Left colon (tissue), 2 donors: ENCODE data around the gene TCF20. TPM values are rescaled to one million over a fixed set of nuclear protein-coding genes. Genes with fewer than 3 reads are reported as not detected.

Experiments
- ATAC-seq: fragments of 200-7000 bp; cut with Tn5 transposase; one replicate; pipeline ENCODE4 v1.9.1; 2020; ENCODE audit warnings: mild to moderate bottlenecking, moderate library complexity
- DNase-seq, 2 donors: peaks; one replicate each; pipeline ENCODE4 v3.0.0-alpha.2; 2020
- intact Hi-C, 2 donors: fragments of 100-400 bp; cut with DNase I in 1 of 2; cut with micrococcal nuclease in 1 of 2; formaldehyde crosslinking; loops; one replicate each; pipeline versions ENCODE4 v1.11.2 to v1.14.0; 2022; cut with DNase I, micrococcal nuclease
- total RNA-seq, 2 donors: library from RNA; stranded (reverse); fragmentation: NEBNext Ultra II Directional; extraction: Animal tissue kit (Norgen Biotek cat#: 25700); gene quantifications; one replicate each; pipeline ENCODE4 v1.2.1, GENCODE V29; 2021
- donor health status: DM: no; HTN: no; CAD: no.
- donor health status: DM: yes; HTN: yes; CAD: no.

TCF20 gene
- total RNA-seq, 2 donors from 2014 or later, result 49.4 to 54.9 TPM

- DNase-seq (no peak), ATAC-seq (peak; percentile 12)
- intact Hi-C loops, result no loop called here
Observed at GRCh38 chr22:42271906-42272305, 1.5 kb upstream of the TCF20 start.

GRCh38 chr22:42271191-42271813 is 849 bp upstream of the TCF20 start:
- DNase-seq (no peak), ATAC-seq (no peak)
- intact Hi-C loops, result no loop called here

- DNase-seq (no peak), ATAC-seq (peak; percentile 61)
- intact Hi-C loops, result no loop called here
Observed at GRCh38 chr22:42270176-42270509, 310 bp downstream of the TCF20 start.

GRCh38 chr22:42269432-42270175 is 849 bp downstream of the TCF20 start:
- peak; percentile 84 for DNase-seq
- peak; percentile 86 for ATAC-seq
- intact Hi-C loops, result no loop called here

GRCh38 chr22:42268852-42269410 is 1.5 kb downstream of the TCF20 start:
- DNase-seq (no peak), ATAC-seq (no peak)
- intact Hi-C loops, result no loop called here

- ATAC-seq (no peak), DNase-seq (no peak)
- intact Hi-C loops, result no loop called here
Observed at GRCh38 chr22:42265321-42265720, 5.1 kb downstream of the TCF20 start.

- ATAC-seq (no peak), DNase-seq (no peak)
- intact Hi-C loops, result no loop called here
Observed at GRCh38 chr22:42263944-42264343, 6.5 kb downstream of the TCF20 start.

GRCh38 chr22:42262964-42263363 is 7.5 kb downstream of the TCF20 start:
- DNase-seq, result no peak
- intact Hi-C loops, result no loop called here
- ATAC-seq, result peak; percentile 8

GRCh38 chr22:42261296-42261695 is 9.2 kb downstream of the TCF20 start:
- DNase-seq, result no peak
- ATAC-seq, result no peak
- intact Hi-C loops, result no loop called here

GRCh38 chr22:42258126-42258525 is 12.3 kb downstream of the TCF20 start:
- intact Hi-C loops, result no loop called here
- ATAC-seq (no peak), DNase-seq (no peak)

- ATAC-seq (no peak), DNase-seq (no peak)
- intact Hi-C loops, result no loop called here
Observed at GRCh38 chr22:42257386-42257785, 13.1 kb downstream of the TCF20 start.

GRCh38 chr22:42256930-42257329 is 13.5 kb downstream of the TCF20 start:
- DNase-seq, result no peak
- no peak for ATAC-seq
- intact Hi-C loops, result no loop called here

GRCh38 chr22:42256220-42256619 is 14.2 kb downstream of the TCF20 start:
- DNase-seq (no peak), ATAC-seq (no peak)
- intact Hi-C loops, result no loop called here

GRCh38 chr22:42249831-42250230 is 20.6 kb downstream of the TCF20 start:
- no peak for DNase-seq
- intact Hi-C loops, result no loop called here
- ATAC-seq, result no peak

GRCh38 chr22:42248995-42249394 is 21.5 kb downstream of the TCF20 start:
- intact Hi-C loops, result no loop called here
- DNase-seq (no peak), ATAC-seq (no peak)

GRCh38 chr22:42247596-42247995 is 22.9 kb downstream of the TCF20 start:
- DNase-seq (no peak), ATAC-seq (no peak)
- intact Hi-C loops, result no loop called here

GRCh38 chr22:42243802-42244060 is 26.7 kb downstream of the TCF20 start:
- intact Hi-C loops, result no loop called here
- DNase-seq (no peak), ATAC-seq (no peak)

- intact Hi-C loops, result no loop called here
- no peak for ATAC-seq
Observed at GRCh38 chr22:42236848-42237247, 33.6 kb downstream of the TCF20 start.

GRCh38 chr22:42236268-42236667 is 34.2 kb downstream of the TCF20 start:
- intact Hi-C loops, result no loop called here
- no peak for DNase-seq
- ATAC-seq, result no peak

More at GRCh38 chr22:42236848-42237247, 33.6 kb downstream of the TCF20 start:
- DNase-seq, result no peak

- intact Hi-C loops, result no loop called here
- no peak for ATAC-seq
- DNase-seq, result no peak
Observed at GRCh38 chr22:42233879-42234278, 36.6 kb downstream of the TCF20 start.

- DNase-seq (no peak), ATAC-seq (peak; percentile 84)
- intact Hi-C loops, result no loop called here
Observed at GRCh38 chr22:42231929-42232328, 38.5 kb downstream of the TCF20 start.
